NCI-H1930 (cell line): Measurements from ENCODE around the gene GPR84.
A peak's percentile ranks its signal among the peaks of the same experiment; 100 is the strongest.

ENCODE experiments used
- DNase-seq, 2 experiments: peaks; one replicate each; lab custom pipeline; 2025; lab: John Stamatoyannopoulos, UW

Gene GPR84

GRCh38 chr12:54374562-54375258 lies 10.4 kb upstream of the GPR84 start:
- DNase-seq = no peak

DNA sequence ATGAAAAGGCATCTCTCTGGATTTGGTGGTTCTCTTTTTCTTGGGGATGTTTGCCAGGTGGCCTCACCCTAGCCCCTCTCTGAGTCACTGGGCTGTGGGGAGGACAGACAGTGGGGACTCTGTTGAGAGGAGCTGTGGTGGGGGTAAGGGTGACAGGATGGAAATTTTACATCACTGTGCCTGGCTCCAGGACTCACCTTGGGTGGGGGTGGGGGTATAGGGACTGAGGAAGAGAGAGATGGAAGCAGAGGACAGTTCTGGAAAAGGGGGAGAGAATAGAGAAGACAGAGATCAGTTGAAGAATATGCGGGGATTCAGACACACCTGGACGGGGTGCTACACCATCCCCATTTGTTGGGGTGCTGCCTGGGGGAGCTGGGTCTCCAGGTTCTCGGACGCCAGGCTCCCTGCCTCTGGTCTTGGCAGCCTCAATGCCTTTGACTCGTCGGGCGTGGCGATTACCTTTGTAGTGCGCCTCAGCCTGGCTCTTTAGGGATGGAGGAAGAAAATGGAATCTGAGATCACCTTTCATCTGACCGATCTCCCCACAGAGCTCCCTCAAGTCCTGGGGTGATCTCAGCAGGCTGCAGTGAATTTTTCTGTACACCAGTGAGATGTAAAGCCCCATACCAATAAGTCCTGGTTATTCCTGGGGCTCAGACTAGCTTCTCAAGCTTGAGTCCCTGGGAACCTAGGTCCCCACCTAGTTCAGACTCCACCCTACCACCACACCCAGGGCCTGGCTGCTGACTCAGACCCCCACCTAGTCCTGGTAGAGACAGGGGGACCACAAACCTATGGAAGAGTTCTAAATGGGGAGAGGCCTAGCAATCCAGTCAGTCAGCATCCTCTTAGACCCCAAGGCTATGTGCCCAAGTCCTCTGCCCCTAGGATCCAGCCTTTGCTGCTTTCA lies 9.6 kb upstream of the GPR84 start:
- DNase-seq = no peak

- no peak for DNase-seq
Measured at GRCh38 chr12:54372113-54372806, 8.0 kb upstream of the GPR84 start.

DNA sequence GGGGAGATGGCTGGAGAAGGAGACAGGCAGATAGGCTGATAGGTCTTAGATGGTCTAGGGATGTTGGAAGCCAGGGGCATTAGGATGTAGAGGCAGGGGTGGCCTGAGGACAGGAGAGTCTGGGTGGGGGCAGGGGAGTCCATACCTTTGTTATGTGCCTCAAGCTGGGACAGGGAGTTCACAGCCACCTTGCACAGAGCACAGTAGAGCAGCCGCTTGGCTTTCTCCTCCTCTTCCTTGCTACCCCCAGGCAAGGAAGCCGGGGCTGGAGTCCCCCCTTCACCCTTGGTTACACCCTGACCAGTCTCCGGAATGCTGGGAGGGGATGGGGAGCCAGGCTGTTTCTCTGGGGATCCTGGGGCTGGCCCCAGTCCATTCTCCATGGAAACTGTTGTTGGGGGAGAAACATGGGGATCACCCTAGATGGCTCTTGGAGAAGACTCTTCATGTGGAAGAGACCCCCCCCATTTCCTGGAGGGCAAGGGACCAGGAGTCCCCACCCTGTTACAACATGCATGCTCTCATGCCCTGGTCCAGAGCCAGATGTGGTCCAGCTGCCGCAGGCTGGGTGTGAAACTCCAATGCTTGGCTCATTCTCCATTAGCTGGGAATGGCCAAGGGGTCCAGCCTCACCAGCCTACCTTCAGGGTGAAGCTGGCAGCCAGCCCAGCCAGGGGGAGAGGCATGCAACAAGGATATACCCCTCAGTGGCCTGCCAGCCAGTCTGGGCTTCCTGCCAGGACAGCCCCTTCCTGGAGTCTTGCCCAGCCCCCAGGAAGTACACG lies 7.2 kb upstream of the GPR84 start:
- no peak for DNase-seq

GRCh38 chr12:54370171-54370730 lies 6.0 kb upstream of the GPR84 start:
- no peak for DNase-seq

- no peak for DNase-seq
Measured at GRCh38 chr12:54369597-54370131, 5.4 kb upstream of the GPR84 start.

DNA sequence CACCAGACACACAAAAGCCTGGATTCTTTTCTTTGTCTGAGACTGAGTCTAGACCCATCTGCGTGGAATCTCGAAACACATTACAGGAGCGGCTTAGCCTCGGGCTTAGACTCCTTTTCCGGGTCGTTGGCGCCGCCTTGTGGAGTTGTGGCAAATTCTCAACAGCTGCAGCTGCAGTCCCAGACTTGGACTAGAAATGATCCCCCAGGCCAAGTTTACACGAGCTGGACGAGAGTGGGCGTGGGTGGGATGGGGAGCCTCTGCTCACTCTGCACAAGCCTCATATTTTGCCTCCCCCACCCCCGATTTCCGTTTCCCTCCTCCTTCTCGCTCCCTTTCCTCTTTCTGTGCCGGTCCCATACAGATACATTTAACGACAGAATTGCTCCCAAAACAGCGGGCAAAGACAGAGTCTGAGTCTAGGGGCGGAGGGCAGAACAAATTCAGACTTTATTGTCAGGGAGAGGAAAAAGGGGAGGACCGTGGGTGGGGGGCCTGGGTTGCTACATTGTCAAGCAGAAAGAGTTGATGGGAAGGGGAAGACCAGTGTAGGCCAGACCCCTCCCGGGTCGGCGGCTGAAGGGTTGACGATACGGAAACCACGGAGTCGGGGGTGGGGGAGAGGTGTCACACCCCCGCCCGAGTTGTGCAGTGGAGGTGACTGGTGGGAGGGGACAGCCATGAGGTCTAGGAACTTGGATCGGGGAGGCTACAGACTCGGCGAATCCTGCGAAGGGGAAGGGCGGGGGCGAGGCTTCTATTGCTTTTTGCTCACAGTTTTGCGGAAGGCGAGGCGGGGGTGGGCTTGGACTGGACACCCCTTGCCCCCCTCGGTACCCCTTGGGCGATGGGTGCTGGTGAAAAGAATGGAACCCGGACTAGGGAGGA lies 4.7 kb upstream of the GPR84 start:
- peak; percentile 55 to 72 for DNase-seq

DNA sequence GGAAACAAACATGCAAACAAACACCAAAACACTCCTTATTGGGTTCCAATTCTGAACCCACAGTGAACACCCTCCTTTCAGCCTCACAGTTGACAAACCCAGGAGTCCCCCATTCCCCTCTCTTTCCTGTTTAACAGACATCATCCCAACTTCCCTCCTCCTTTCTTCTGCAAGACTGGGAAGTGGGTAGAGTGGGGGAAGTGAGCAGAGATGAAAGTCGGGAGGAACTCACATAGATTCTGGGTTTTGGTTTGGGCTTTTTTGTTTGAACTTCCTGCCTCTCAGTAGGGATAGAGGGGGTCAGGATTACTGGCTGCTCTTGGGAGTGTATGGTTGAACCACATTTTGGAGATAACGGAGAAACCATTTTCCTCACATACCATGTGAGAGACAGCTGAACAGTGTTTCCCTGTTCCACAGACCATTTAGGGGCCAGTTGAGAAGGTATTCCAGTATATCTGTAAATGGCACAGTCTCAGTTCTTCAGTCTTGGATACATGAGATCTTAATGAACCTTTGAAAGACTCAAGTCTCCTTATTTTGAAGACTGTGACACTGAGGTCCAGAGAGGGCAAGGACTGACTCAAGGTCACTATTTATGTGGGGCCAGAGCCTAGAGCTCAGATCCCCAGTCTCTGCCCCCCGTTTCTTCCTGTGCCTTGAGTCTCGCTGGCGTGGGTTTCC lies 3.9 kb upstream of the GPR84 start:
- no peak for DNase-seq

GRCh38 chr12:54363618-54364017 lies 668 bp downstream of the GPR84 start:
- no peak for DNase-seq

- no peak for DNase-seq
Measured at GRCh38 chr12:54363047-54363446, 1.2 kb downstream of the GPR84 start.

- peak; percentile 42 to 70 for DNase-seq
Measured at GRCh38 chr12:54360717-54361456, 3.4 kb downstream of the GPR84 start.

- DNase-seq = no peak
Measured at GRCh38 chr12:54359762-54360351, 4.4 kb downstream of the GPR84 start.

GRCh38 chr12:54358945-54359761 lies 5.1 kb downstream of the GPR84 start:
- peak; percentile 97 for DNase-seq

DNA sequence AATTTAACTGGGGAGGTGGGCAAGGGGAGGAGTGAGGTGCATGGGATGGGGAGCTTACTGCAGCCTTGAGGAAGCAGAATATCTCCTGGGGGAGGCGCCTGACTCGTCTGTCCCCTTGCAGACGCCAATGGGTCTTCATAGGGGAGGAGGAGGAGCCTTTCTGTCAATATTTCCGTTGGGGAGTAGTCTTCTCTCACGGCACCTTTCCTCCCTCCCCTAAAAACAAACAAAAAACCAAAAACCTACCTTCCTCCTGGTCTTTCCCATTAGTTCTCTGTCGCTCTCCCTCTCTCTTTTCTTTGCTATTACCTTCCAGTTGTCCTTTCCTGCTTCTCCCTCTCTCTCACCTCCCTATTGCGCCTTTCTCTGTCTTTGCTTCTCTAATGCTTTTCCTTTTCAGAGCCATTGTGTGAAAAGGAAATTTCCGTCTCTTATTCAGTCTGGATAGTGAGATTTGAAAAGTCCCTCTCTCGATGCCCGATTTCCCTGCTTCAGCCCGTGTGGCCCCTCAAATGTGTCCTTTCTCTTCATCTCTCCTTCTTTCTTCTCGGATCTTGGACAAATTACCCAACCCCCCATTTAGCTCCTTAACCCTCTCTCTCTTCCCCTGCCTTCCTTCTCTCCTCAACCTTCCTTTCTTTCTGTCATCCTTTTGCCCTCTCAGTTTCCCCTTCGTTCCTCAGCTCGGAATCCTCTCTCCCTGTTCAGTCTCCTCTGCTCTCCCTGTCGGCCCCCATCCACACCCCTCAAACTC lies 5.9 kb downstream of the GPR84 start:
- no peak for DNase-seq

GRCh38 chr12:54357506-54358190 lies 6.6 kb downstream of the GPR84 start:
- no peak for DNase-seq

- no peak for DNase-seq
Measured at GRCh38 chr12:54356951-54357356, 7.3 kb downstream of the GPR84 start.
